Effector memory CD8-positive, alpha-beta T cell (primary cell): ENCODE measurements around the gene GGNBP2.

Experiments
- ATAC-seq: fragments of 150-1000 bp; cut with Tn5 transposase; replicated peaks from 2 replicates; pipeline ENCODE4 v1.10.0; 2021; ENCODE audit warnings: mild to moderate bottlenecking, moderate library complexity
- DNase-seq, 3 experiments: peaks; one replicate each; pipeline ENCODE4 v3.0.0; 2021
- H3K27ac Mint-ChIP-seq, 2 donors: one replicate each; pipeline ENCODE4 v1.8.0; 2022; ENCODE audit warnings: mild to moderate bottlenecking in 2 of 2, mixed read lengths in 2 of 2, moderate library complexity in 2 of 2
- H3K27me3 Mint-ChIP-seq, 2 donors: one replicate each; pipeline ENCODE4 v1.8.0; 2022; ENCODE audit warnings: mixed read lengths in 2 of 2
- H3K36me3 Mint-ChIP-seq: one replicate; pipeline ENCODE4 v1.8.0; 2022; ENCODE audit warnings: mild to moderate bottlenecking, moderate library complexity, mixed read lengths; ENCODE audit not compliant: insufficient read depth
- H3K4me1 Mint-ChIP-seq, 2 donors: one replicate each; pipeline ENCODE4 v1.8.0; 2022; ENCODE audit warnings: low read depth in 2 of 2, mixed read lengths in 2 of 2
- H3K4me3 Mint-ChIP-seq, 2 donors: one replicate each; pipeline ENCODE4 v1.8.0; 2022; ENCODE audit warnings: mild to moderate bottlenecking in 2 of 2, mixed read lengths in 2 of 2, moderate library complexity in 2 of 2
- H3K9me3 Mint-ChIP-seq, 2 donors: one replicate each; pipeline ENCODE4 v1.8.0; 2022; ENCODE audit warnings: mixed read lengths in 2 of 2

The GGNBP2 gene

GRCh38 chr17:36550491-36551417 is 6.0 kb downstream of the GGNBP2 start:
- Mint-ChIP-seq H3K4me3 (peak overlapping the region; percentile 59 to 71), H3K36me3 (peaks cover 57% of the 10 kb centered on the region), H3K9me3 (no peaks in the 10 kb centered on the region), H3K27me3 (no peaks in the 10 kb centered on the region), H3K4me1 (peaks cover 33 to 51% of the 10 kb centered on the region in 2 donors), H3K27ac (peak overlapping the region in 1 of 2 donors; percentile 78)
- DNase-seq (no peak), ATAC-seq (peak; percentile 33)

GRCh38 chr17:36553459-36553858 is 8.7 kb downstream of the GGNBP2 start:
- Mint-ChIP-seq H3K27me3 (no peaks in the 10 kb centered on the region), H3K9me3 (no peaks in the 10 kb centered on the region), H3K36me3 (peaks cover 63% of the 10 kb centered on the region), H3K27ac (peak overlapping the region in 1 of 2 donors; percentile 29), H3K4me3 (peak overlapping the region in 1 of 2 donors; percentile 40), H3K4me1 (peaks cover 31 to 59% of the 10 kb centered on the region in 2 donors)
- DNase-seq (no peak), ATAC-seq (no peak)

- no peak for ATAC-seq
- no peaks in the 10 kb centered on the region for H3K27me3 Mint-ChIP-seq
- no peak for DNase-seq
- peaks cover 7 to 22% of the 10 kb centered on the region in 2 donors for H3K4me1 Mint-ChIP-seq
- peak overlapping the region in 1 of 2 donors; percentile 85 for H3K27ac Mint-ChIP-seq
- no peaks in the 10 kb centered on the region for H3K9me3 Mint-ChIP-seq
- no peak overlapping the region for H3K4me3 Mint-ChIP-seq
- peaks cover 97% of the 10 kb centered on the region for H3K36me3 Mint-ChIP-seq
Measured at GRCh38 chr17:36566081-36566480, 21.4 kb downstream of the GGNBP2 start.

- ATAC-seq (no peak), DNase-seq (no peak)
- Mint-ChIP-seq H3K27me3 (no peaks in the 10 kb centered on the region), H3K9me3 (no peaks in the 10 kb centered on the region), H3K36me3 (peaks cover 75% of the 10 kb centered on the region), H3K4me1 (peaks cover 14 to 29% of the 10 kb centered on the region in 2 donors), H3K4me3 (no peak overlapping the region), H3K27ac (no peak overlapping the region)
Measured at GRCh38 chr17:36575028-36575427, 30.3 kb downstream of the GGNBP2 start.

GRCh38 chr17:36576793-36577192 is 32.1 kb downstream of the GGNBP2 start:
- Mint-ChIP-seq H3K4me3 (no peak overlapping the region), H3K4me1 (peaks cover 14 to 29% of the 10 kb centered on the region in 2 donors), H3K36me3 (peaks cover 77% of the 10 kb centered on the region), H3K27me3 (no peaks in the 10 kb centered on the region), H3K27ac (no peak overlapping the region), H3K9me3 (no peaks in the 10 kb centered on the region)
- DNase-seq (no peak), ATAC-seq (no peak)

- peaks cover 10 to 16% of the 10 kb centered on the region in 2 donors for H3K4me1 Mint-ChIP-seq
- ATAC-seq (no peak), DNase-seq (no peak)
- no peaks in the 10 kb centered on the region for H3K27me3 Mint-ChIP-seq
- H3K36me3 Mint-ChIP-seq, result peaks cover 83% of the 10 kb centered on the region
- no peak overlapping the region for H3K4me3 Mint-ChIP-seq
- H3K27ac Mint-ChIP-seq, result no peak overlapping the region
- H3K9me3 Mint-ChIP-seq, result no peaks in the 10 kb centered on the region
Measured at GRCh38 chr17:36578671-36579070, 34.0 kb downstream of the GGNBP2 start.

- no peak for ATAC-seq
- no peak for DNase-seq
- no peak overlapping the region for H3K4me3 Mint-ChIP-seq
- no peak overlapping the region for H3K27ac Mint-ChIP-seq
- no peaks in the 10 kb centered on the region for H3K27me3 Mint-ChIP-seq
- no peaks in the 10 kb centered on the region for H3K9me3 Mint-ChIP-seq
- H3K36me3 Mint-ChIP-seq, result peaks cover 97% of the 10 kb centered on the region
- no peaks in the 10 kb centered on the region for H3K4me1 Mint-ChIP-seq
Measured at GRCh38 chr17:36583787-36584186, 39.1 kb downstream of the GGNBP2 start.

- H3K4me1 Mint-ChIP-seq, result peaks cover 5 to 10% of the 10 kb centered on the region in 2 donors
- H3K27me3 Mint-ChIP-seq, result no peaks in the 10 kb centered on the region
- H3K4me3 Mint-ChIP-seq, result no peak overlapping the region
- H3K27ac Mint-ChIP-seq, result peak overlapping the region in 1 of 2 donors; percentile 41
- peaks cover 89% of the 10 kb centered on the region for H3K36me3 Mint-ChIP-seq
- ATAC-seq (no peak), DNase-seq (no peak)
- no peaks in the 10 kb centered on the region for H3K9me3 Mint-ChIP-seq
Measured at GRCh38 chr17:36586138-36586537, 41.4 kb downstream of the GGNBP2 start.

GRCh38 chr17:36590082-36590481 is 45.4 kb downstream of the GGNBP2 start:
- Mint-ChIP-seq H3K27me3 (no peaks in the 10 kb centered on the region), H3K4me3 (no peak overlapping the region), H3K27ac (no peak overlapping the region), H3K4me1 (peaks cover 16 to 18% of the 10 kb centered on the region in 2 donors), H3K36me3 (peaks cover 57% of the 10 kb centered on the region), H3K9me3 (no peaks in the 10 kb centered on the region)
- DNase-seq, result no peak
- peak; percentile 35 for ATAC-seq

GRCh38 chr17:36591434-36592315 is 47.0 kb downstream of the GGNBP2 start, which contains the start of gene DHRS11:
Gene DHRS11 (plus strand): TSS chr17:36591879. CDS start chr17:36592010, 131 bp downstream.
- Mint-ChIP-seq H3K27me3 (no peaks in the 10 kb centered on the region), H3K36me3 (peaks cover 42% of the 10 kb centered on the region), H3K4me1 (peaks cover 16 to 18% of the 10 kb centered on the region in 2 donors), H3K9me3 (no peaks in the 10 kb centered on the region), H3K4me3 (peak within 1 kb of the TSS; percentile 80 to 81), H3K27ac (peak within 1 kb of the TSS; percentile 76 to 89)
- ATAC-seq, result peak; percentile 90
- peak; percentile 52 to 61 (median 56) for DNase-seq

GRCh38 chr17:36592316-36592715 is 47.6 kb downstream of the GGNBP2 start:
- Mint-ChIP-seq H3K9me3 (no peaks in the 10 kb centered on the region), H3K4me3 (peak overlapping the region; percentile 75 to 80), H3K4me1 (peaks cover 16 to 18% of the 10 kb centered on the region in 2 donors), H3K27me3 (no peaks in the 10 kb centered on the region), H3K36me3 (peaks cover 36% of the 10 kb centered on the region), H3K27ac (peak overlapping the region in 1 of 2 donors; percentile 89)
- ATAC-seq (no peak), DNase-seq (no peak)

- DNase-seq (no peak), ATAC-seq (no peak)
- H3K9me3 Mint-ChIP-seq, result no peaks in the 10 kb centered on the region
- peak overlapping the region; percentile 29 to 89 for H3K27ac Mint-ChIP-seq
- H3K4me3 Mint-ChIP-seq, result peak overlapping the region; percentile 75 to 80
- peaks cover 16 to 18% of the 10 kb centered on the region in 2 donors for H3K4me1 Mint-ChIP-seq
- H3K36me3 Mint-ChIP-seq, result peaks cover 33% of the 10 kb centered on the region
- H3K27me3 Mint-ChIP-seq, result no peaks in the 10 kb centered on the region
Measured at GRCh38 chr17:36592716-36593321, 48.1 kb downstream of the GGNBP2 start.
